22Rv1 (cell line): ENCODE data around the gene CAMK1D.

Source experiments
- H3K27ac ChIP-seq: fragments of 450-650 bp; 2 replicates; pipeline ENCODE4 v1.5.1; 2017
- ZFX ChIP-seq: fragments of 450-650 bp; IDR thresholded peaks from 2 replicates; pipeline ENCODE4 v1.6.1; 2017; ENCODE audit warnings: antibody characterized with exemption, borderline replicate concordance
- TF ChIP-seq, protein P1 (sequence below): fragments of 450-650 bp; IDR thresholded peaks from 2 replicates; pipeline ENCODE4 v1.5.1; 2017; ENCODE audit warnings: mild to moderate bottlenecking

Gene CAMK1D

DNA sequence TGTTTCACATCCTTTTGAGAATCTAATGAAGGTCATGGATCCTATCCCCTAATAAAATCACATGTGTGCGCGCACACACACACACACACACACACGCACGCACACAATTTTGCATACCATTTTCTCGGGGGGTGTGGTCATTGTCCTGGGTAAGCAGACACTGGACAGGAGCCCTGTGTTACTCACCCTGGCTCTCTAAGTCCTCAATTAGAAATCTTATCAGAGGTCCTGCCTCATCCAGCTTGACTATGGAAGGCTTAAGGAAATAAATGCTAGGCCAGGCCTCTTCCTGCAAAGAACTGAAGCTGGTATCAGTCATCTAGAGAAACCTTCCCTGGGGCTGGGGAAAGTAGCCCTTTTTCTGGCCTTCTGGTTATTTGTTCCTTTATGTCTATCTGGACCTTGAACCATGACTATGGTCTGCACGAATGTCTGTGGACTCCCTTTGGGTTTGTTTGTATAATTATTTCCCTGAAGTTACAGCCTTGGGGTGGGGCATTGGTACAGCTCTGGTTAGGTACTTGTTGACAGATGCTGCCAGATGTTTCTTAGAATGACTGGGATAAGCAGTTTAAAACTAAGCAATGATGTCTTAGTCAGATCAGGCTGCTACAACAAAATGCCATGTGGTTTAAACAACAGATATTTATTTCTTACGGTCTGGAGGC is 443.7 kb downstream of the CAMK1D start:
- no peak for TF ChIP-seq ZFX
- TF ChIP-seq, protein P1, sequence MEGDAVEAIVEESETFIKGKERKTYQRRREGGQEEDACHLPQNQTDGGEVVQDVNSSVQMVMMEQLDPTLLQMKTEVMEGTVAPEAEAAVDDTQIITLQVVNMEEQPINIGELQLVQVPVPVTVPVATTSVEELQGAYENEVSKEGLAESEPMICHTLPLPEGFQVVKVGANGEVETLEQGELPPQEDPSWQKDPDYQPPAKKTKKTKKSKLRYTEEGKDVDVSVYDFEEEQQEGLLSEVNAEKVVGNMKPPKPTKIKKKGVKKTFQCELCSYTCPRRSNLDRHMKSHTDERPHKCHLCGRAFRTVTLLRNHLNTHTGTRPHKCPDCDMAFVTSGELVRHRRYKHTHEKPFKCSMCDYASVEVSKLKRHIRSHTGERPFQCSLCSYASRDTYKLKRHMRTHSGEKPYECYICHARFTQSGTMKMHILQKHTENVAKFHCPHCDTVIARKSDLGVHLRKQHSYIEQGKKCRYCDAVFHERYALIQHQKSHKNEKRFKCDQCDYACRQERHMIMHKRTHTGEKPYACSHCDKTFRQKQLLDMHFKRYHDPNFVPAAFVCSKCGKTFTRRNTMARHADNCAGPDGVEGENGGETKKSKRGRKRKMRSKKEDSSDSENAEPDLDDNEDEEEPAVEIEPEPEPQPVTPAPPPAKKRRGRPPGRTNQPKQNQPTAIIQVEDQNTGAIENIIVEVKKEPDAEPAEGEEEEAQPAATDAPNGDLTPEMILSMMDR: no peak
- no peak overlapping the region for H3K27ac ChIP-seq

DNA sequence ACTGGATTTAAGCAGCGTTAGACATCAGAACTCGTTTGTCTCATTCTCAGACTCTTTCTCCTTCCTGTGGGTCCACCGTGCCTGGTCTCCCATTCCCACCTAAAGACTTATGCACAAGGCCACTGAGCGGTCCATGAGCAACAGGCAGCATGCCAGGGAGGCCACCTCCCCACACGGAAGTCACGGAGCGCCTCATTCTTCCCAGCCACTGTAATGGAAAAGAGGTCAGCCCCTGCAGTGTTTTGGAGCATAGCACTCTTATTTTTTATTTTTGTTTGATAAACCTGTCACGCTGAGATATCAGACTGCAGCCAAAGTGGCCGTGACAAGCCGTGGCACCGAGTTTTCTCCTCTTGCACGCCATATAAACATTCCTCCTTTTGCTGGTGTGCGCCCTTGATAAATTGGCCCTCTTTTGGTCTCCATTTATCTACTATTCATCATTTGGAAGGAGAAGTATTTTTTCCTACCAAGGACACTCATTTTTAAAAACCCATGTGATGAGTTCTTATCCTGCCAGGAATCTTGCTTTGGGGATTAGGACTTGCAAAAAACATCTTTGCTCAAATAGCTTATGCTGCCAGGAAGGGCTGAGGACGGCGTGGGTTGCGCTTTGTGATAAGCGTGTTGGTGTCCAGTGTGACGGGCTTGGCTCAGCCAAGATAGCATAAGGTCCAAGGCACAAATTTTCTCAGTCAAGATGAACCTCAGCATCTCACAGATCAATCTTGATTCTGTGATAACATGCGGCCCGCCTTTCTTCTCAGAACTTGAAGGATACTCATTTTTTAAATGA is 446.2 kb downstream of the CAMK1D start:
- no peak for TF ChIP-seq ZFX
- TF ChIP-seq, protein P1: no peak
- no peak overlapping the region for H3K27ac ChIP-seq

DNA sequence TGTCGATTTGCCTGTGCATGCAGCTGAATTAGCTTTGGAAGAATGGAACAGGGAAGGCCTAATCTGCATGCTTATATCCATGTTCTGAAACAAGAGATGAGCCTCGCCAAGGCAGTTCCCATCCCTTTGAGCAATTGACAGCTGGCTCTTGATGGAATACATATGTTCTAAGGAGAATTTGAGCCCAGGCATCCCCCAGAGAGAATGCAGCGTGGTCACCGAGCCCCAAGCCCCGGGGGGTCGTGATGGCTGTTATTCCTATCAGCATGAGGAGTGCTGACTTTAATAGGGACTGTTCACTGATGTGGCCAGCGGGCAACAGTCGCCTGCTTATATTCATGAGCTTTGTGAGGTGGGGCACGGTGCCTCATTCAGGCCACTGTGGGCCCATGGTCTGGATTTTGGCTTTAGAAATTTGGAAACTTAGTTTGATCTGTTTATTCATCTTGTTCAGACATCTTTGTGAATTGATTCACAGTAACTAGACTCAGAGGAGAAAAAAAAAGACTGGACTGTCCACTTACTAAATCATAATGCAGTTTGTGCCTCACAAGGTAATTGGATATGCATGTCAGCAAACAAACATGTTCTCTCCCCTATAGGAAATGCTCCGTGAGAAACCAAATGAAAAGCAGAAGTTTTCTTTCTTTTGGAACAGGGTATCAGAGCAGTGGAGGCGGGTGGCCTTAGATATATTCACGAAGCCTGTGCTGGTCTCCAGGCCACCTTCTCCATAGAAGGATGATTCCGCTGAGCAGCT is 447.2 kb downstream of the CAMK1D start:
- no peak for TF ChIP-seq ZFX
- TF ChIP-seq, protein P1: no peak
- no peak overlapping the region for H3K27ac ChIP-seq

DNA sequence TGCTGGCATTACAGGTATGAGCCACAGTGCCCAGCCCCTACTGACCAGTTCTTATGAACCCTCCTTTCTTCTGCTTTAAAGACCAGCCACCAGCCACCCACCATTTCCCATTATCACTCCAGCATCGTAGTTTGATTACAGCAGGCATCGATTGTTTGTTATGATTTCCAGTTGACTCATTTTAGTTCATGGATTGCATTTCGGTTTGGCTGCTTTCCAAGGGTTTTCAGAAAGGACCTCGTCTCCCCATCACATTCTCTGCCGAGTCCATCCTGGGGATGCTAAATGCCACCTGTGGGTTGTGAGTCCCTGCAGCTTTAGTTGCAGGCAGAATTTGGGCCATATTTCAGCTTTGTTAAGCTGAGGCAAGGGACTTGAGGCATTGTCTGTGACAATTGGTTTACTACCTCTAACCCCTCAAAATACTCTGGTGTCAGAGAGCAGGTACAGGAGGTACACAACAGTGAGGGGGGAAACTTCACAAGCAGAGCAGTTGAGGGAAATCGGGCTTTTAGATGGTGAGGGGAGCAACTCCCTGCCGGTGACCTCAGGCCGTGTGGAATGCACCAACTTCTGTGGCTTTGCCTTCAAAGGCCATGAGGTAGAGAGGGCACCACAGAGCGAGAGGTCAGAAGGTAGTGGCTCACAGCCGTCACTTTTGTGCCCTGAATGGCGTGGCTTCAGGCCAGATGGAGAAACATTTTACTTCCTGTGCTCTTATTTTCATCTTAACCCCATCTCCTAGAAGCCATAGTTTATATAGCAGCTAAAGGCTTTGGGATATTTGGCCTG is 448.3 kb downstream of the CAMK1D start:
- no peak for TF ChIP-seq ZFX
- TF ChIP-seq, protein P1: no peak
- no peak overlapping the region for H3K27ac ChIP-seq

DNA sequence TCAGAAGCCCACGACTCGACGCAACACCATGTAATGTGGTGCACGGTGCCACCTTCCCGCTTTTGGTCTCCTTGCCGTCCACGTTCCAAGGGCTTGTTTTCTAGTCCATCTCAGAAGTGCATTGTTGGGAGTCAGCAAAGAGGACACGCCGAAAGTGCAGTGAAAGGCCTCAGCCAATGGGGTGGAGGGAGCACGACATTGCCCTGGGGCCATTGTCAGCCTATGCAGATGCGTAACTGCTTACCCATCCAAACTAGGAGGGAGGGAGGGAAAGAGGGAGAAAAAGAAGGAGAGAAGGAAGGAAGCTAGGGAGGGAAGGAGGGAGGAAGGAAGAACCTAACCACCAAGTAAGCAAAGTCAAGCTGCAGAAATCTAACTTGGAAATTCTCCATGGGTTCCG is 449.8 kb downstream of the CAMK1D start:
- no peak overlapping the region for H3K27ac ChIP-seq
- TF ChIP-seq, protein P1: no peak
- no peak for TF ChIP-seq ZFX

DNA sequence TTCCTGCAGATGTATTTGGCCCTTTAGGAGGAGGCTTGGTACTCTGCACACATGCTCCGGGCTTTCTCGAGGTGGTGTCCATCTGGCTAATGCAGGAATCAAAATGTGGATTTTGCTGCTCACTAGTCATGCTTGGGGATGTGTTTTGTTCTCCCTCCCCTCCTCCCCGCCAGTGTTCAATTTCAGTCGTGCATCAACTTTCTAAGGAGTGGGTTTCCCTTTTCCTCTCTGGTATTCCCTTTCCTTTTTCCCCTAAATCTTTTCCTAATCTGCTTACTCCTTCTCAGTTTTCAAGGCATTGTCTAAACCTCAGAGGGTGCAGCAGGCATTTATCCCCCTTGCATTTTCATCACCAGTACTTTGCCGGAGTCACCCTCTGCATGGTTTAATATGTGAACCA is 450.4 kb downstream of the CAMK1D start:
- TF ChIP-seq, protein P1: no peak
- TF ChIP-seq ZFX: no peak
- no peak overlapping the region for H3K27ac ChIP-seq
